HepG2 (cell line): Measurements from ENCODE around the gene WDR31. TPM values are rescaled to one million over a fixed set of nuclear protein-coding genes. Genes with fewer than 3 reads are reported as not detected.

ENCODE experiments used
- KLF9 ChIP-seq: IDR thresholded peaks from 2 replicates; pipeline ENCODE4 v1.6.1; 2016; ENCODE audit warnings: low read depth
- KMT2A ChIP-seq: sonication (generic); formaldehyde crosslinking; IDR thresholded peaks from 2 replicates; pipeline ENCODE4 v1.4.0; 2020; ENCODE audit warnings: missing genetic modification reagents
- MAF1 ChIP-seq: sonication (generic); formaldehyde crosslinking; IDR thresholded peaks from 2 replicates; pipeline ENCODE4 v1.5.0; 2020; ENCODE audit warnings: missing genetic modification reagents, borderline replicate concordance
- NKX3-1 ChIP-seq: sonication (generic); formaldehyde crosslinking; IDR thresholded peaks from 2 replicates; pipeline ENCODE4 v1.5.0; 2020; ENCODE audit warnings: missing genetic modification reagents
- PHF5A ChIP-seq: IDR thresholded peaks from one replicate; pipeline ENCODE4 v1.6.1; 2018; ENCODE audit warnings: low read depth, missing genetic modification reagents; ENCODE audit not compliant: unreplicated experiment
- SP2 ChIP-seq: sonication (generic); formaldehyde crosslinking; IDR thresholded peaks from 2 replicates; pipeline ENCODE4 v1.5.1; 2020; ENCODE audit warnings: mild to moderate bottlenecking, missing genetic modification reagents
- ZBTB7B ChIP-seq: sonication (generic); formaldehyde crosslinking; IDR thresholded peaks from 2 replicates; pipeline ENCODE4 v1.4.0; 2020; ENCODE audit warnings: missing genetic modification reagents
- ZNF24 ChIP-seq: fragments of 450-650 bp; IDR thresholded peaks from 2 replicates; pipeline ENCODE4 v1.6.1; 2017; ENCODE audit warnings: antibody characterized with exemption, mild to moderate bottlenecking
- ZNF292 ChIP-seq: sonication (generic); formaldehyde crosslinking; IDR thresholded peaks from 2 replicates; pipeline ENCODE4 v1.8.1; 2022; ENCODE audit warnings: mild to moderate bottlenecking, low read depth, missing genetic modification reagents, borderline replicate concordance
- ZNF468 ChIP-seq: sonication (generic); formaldehyde crosslinking; IDR thresholded peaks from 2 replicates; pipeline ENCODE4 v1.8.0; 2022; ENCODE audit warnings: mild to moderate bottlenecking, moderate library complexity, missing genetic modification reagents
- ZNF557 ChIP-seq: sonication (generic); formaldehyde crosslinking; IDR thresholded peaks from 2 replicates; pipeline ENCODE4 v1.4.0; 2020; ENCODE audit warnings: missing genetic modification reagents
- ZNF570 ChIP-seq: sonication (generic); formaldehyde crosslinking; IDR thresholded peaks from 2 replicates; pipeline ENCODE4 v1.4.0; 2020; ENCODE audit warnings: mild to moderate bottlenecking, missing genetic modification reagents, borderline replicate concordance
- ZNF652 ChIP-seq: IDR thresholded peaks from 2 replicates; pipeline ENCODE4 v1.6.1; 2016; ENCODE audit warnings: low read depth, borderline replicate concordance
- ZNF724P ChIP-seq: sonication (generic); formaldehyde crosslinking; IDR thresholded peaks from 2 replicates; pipeline ENCODE4 v1.8.0; 2022; ENCODE audit warnings: missing genetic modification reagents, borderline replicate concordance
- ZNF761 ChIP-seq: sonication (generic); formaldehyde crosslinking; conservative IDR thresholded peaks from 2 replicates; pipeline ENCODE4 v1.4.0; 2020; ENCODE audit warnings: mild to moderate bottlenecking, missing genetic modification reagents
- ZNF780A ChIP-seq: sonication (generic); formaldehyde crosslinking; IDR thresholded peaks from 2 replicates; pipeline ENCODE4 v1.8.0; 2022; ENCODE audit warnings: mild to moderate bottlenecking, missing genetic modification reagents, moderate library complexity
- ZNF782 ChIP-seq: sonication (generic); formaldehyde crosslinking; IDR thresholded peaks from 2 replicates; pipeline ENCODE4 v1.4.0; 2020; ENCODE audit warnings: missing genetic modification reagents, mild to moderate bottlenecking, borderline replicate concordance
- ZSCAN12 ChIP-seq: sonication (generic); formaldehyde crosslinking; IDR thresholded peaks from 2 replicates; pipeline ENCODE4 v1.9.0; 2021; ENCODE audit warnings: mild to moderate bottlenecking, missing genetic modification reagents
- polyA plus RNA-seq, 8 experiments: library from polyadenylated mRNA; depleted of rRNA in 3 of 8; stranded (reverse) in 7 of 8; unstranded in 1 of 8; fragments of >200 nt; fragmentation: Illumina TruSeq in 4 of 8; extraction: Trizol in 4 of 8; gene quantifications; 2 replicates each; pipeline versions ENCODE4 v1.2.1 to v1.2.3, GENCODE V29; 2011 to 2016; ENCODE audit warnings: low read depth in 4 of 8, missing spikeins in 1 of 8, mixed read lengths in 1 of 8; ENCODE audit not compliant: insufficient read depth in 1 of 8
- total RNA-seq, 5 experiments: library from RNA; depleted of rRNA; stranded (reverse); fragments of >200 nt; fragmentation: Illumina TruSeq; extraction: Trizol; gene quantifications; 2 replicates each; pipeline ENCODE4 v1.2.3, GENCODE V29; 2016; ENCODE audit warnings: low read depth in 1 of 5
- TF ChIP-seq, protein P1 (sequence below): sonication (generic); formaldehyde crosslinking; IDR thresholded peaks from 2 replicates; pipeline ENCODE4 v1.4.0; 2020; ENCODE audit warnings: missing genetic modification reagents
- TF ChIP-seq, protein P2 (sequence below): sonication (generic); formaldehyde crosslinking; IDR thresholded peaks from 2 replicates; pipeline ENCODE4 v1.5.0; 2020; ENCODE audit warnings: missing genetic modification reagents
- TF ChIP-seq, protein P3 (sequence below): sonication (generic); formaldehyde crosslinking; IDR thresholded peaks from 2 replicates; pipeline ENCODE4 v1.8.1; 2023; ENCODE audit warnings: missing genetic modification reagents, inconsistent platforms, borderline replicate concordance
- TF ChIP-seq, protein P4 (sequence below): sonication (generic); formaldehyde crosslinking; IDR thresholded peaks from 2 replicates; pipeline ENCODE4 v1.8.1; 2023; ENCODE audit warnings: mild to moderate bottlenecking, missing genetic modification reagents
- TF ChIP-seq, protein P5 (sequence below): IDR thresholded peaks from 2 replicates; pipeline ENCODE4 v1.6.1; 2012; ENCODE audit warnings: low read depth, low read length, improper control_type of control experiment

Gene WDR31
- total and polyA plus RNA-seq, 2 of the 13 experiments (the other 11 are each of a cell fraction or from before 2014, with no cell fraction given), result 0.33 to 1.7 TPM

DNA sequence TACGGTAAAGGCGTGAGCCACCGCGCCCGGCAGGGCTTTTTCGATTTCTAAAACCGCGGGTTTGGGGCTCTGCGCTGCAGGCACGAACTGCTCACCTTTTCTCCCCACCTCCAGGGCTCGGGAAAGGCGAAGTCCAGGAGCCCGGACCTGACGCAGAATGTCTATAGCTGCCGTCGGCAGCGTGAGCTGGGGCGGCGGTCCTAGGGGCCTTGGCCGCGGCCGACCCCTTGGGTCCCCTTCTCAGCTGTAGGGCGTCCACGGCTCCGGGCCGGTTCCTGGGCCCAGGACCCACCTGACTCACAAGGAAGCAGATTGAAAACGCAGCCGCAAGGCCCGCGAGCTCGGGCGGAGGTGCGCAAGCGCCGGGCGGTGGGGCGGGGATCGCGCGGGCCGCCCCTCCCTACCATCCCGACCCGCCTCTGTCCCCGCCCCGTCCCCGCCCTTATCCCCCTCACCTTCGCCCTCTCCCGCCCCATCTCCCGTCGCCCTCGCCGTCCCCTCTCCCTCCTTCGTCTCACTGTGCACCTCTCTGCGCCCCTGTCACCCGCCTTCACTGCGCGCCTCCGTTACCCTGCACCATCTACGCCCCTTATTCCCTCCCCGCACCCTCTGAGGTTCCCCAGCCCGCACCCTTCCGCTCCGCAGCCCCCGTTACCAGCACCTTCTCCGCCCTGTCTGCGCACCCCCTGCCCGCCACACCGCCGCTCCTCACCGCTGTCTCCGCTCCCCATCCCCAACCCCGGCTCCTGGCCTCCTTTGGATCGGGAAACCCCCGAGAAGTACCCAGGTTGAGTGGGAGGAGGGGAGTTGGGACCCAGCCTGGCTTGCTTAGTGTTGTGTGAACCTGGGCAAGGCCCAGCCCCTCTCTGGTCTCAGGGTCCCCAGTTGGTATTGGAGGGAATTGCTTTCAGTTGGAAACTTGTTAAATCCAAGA is 36.8 kb upstream of the WDR31 start, which contains the start of gene HDHD3 (continued):
- TF ChIP-seq ZNF782 (CRISPR knock-in tag) (no peak), KMT2A (CRISPR knock-in tag) (no peak), ZBTB7B (CRISPR knock-in tag) (peak; percentile 88), ZNF24 (no peak), ZNF724P (CRISPR knock-in tag) (no peak), ZSCAN12 (CRISPR knock-in tag) (no peak), ZNF761 (CRISPR knock-in tag) (no peak; the same call in 1 of the 2 replicates), ZNF557 (no peak), ZNF292 (peak; percentile 25; the same call in 1 of the 2 replicates), ZNF468 (CRISPR knock-in tag) (no peak), ZNF570 (CRISPR knock-in tag) (no peak), SP2 (CRISPR knock-in tag) (no peak; the same call in 1 of the 2 replicates), NKX3-1 (CRISPR knock-in tag) (peak; percentile 84), MAF1 (CRISPR knock-in tag) (peak; percentile 57; the same call in 1 of the 2 replicates), PHF5A (peak; percentile 36), ZNF652 (CRISPR knock-in tag) (no peak), KLF9 (no peak; the same call in 1 of the 2 replicates), ZNF780A (no peak)
- TF ChIP-seq, protein P1, sequence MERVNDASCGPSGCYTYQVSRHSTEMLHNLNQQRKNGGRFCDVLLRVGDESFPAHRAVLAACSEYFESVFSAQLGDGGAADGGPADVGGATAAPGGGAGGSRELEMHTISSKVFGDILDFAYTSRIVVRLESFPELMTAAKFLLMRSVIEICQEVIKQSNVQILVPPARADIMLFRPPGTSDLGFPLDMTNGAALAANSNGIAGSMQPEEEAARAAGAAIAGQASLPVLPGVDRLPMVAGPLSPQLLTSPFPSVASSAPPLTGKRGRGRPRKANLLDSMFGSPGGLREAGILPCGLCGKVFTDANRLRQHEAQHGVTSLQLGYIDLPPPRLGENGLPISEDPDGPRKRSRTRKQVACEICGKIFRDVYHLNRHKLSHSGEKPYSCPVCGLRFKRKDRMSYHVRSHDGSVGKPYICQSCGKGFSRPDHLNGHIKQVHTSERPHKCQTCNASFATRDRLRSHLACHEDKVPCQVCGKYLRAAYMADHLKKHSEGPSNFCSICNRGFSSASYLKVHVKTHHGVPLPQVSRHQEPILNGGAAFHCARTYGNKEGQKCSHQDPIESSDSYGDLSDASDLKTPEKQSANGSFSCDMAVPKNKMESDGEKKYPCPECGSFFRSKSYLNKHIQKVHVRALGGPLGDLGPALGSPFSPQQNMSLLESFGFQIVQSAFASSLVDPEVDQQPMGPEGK (CRISPR knock-in tag), result peak; percentile 64; the same call in 1 of the 2 replicates
- TF ChIP-seq, protein P2, sequence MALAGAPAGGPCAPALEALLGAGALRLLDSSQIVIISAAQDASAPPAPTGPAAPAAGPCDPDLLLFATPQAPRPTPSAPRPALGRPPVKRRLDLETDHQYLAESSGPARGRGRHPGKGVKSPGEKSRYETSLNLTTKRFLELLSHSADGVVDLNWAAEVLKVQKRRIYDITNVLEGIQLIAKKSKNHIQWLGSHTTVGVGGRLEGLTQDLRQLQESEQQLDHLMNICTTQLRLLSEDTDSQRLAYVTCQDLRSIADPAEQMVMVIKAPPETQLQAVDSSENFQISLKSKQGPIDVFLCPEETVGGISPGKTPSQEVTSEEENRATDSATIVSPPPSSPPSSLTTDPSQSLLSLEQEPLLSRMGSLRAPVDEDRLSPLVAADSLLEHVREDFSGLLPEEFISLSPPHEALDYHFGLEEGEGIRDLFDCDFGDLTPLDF (CRISPR knock-in tag), result no peak
- TF ChIP-seq, protein P3, sequence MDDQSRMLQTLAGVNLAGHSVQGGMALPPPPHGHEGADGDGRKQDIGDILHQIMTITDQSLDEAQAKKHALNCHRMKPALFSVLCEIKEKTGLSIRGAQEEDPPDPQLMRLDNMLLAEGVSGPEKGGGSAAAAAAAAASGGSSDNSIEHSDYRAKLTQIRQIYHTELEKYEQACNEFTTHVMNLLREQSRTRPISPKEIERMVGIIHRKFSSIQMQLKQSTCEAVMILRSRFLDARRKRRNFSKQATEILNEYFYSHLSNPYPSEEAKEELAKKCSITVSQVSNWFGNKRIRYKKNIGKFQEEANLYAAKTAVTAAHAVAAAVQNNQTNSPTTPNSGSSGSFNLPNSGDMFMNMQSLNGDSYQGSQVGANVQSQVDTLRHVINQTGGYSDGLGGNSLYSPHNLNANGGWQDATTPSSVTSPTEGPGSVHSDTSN, result no peak
- TF ChIP-seq, protein P4, sequence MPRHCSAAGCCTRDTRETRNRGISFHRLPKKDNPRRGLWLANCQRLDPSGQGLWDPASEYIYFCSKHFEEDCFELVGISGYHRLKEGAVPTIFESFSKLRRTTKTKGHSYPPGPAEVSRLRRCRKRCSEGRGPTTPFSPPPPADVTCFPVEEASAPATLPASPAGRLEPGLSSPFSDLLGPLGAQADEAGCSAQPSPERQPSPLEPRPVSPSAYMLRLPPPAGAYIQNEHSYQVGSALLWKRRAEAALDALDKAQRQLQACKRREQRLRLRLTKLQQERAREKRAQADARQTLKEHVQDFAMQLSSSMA (CRISPR knock-in tag), result no peak
- TF ChIP-seq, protein P5, sequence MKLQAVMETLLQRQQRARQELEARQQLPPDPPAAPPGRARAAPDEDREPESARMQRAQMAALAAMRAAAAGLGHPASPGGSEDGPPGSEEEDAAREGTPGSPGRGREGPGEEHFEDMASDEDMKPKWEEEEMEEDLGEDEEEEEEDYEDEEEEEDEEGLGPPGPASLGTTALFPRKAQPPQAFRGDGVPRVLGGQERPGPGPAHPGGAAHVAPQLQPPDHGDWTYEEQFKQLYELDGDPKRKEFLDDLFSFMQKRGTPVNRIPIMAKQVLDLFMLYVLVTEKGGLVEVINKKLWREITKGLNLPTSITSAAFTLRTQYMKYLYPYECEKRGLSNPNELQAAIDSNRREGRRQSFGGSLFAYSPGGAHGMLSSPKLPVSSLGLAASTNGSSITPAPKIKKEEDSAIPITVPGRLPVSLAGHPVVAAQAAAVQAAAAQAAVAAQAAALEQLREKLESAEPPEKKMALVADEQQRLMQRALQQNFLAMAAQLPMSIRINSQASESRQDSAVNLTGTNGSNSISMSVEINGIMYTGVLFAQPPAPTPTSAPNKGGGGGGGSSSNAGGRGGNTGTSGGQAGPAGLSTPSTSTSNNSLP, result no peak
